HepG2 (cell line): ENCODE measurements around the gene TP63. TPM values are rescaled to one million over a fixed set of nuclear protein-coding genes. Genes with fewer than 3 reads are reported as not detected.

Experiments used
- ATAC-seq: fragments of 200-7000 bp; cut with Tn5 transposase; 3 replicates; pipeline ENCODE4 v1.9.1; 2020; ENCODE audit warnings: mild to moderate bottlenecking, moderate library complexity
- BruUV-seq: library from RNA; stranded (reverse); fragments of 400-500 nt; replicated peaks from 2 replicates; lab custom pipeline; 2021; lab: Mats Ljungman, UMichigan
- CTCF ChIA-PET: fragments of 300-600 bp; formaldehyde crosslinking; extraction: SDS; loops from one replicate; lab custom pipeline; 2021; ENCODE audit warnings: low total read pairs, inconsistent platforms, low intra/inter-chr PET ratio; lab: Yijun Ruan, JAX
- POLR2A ChIA-PET: fragments of 350-600 bp; sonication (Branson Sonifier 250); formaldehyde crosslinking; loops from one replicate; lab custom pipeline; 2020; ENCODE audit warnings: antibody characterized with exemption, inconsistent platforms; lab: Yijun Ruan, JAX
- DNase-seq: peaks from one replicate; pipeline ENCODE4 v3.0.0-alpha.2; 2015; ENCODE audit warnings: low spot score
- FAIRE-seq: peaks from 3 replicates; lab custom pipeline; 2011; peaks lifted over from hg19 to GRCh38; lab: Jason Lieb, UNC
- H2AFZ ChIP-seq: one replicate; pipeline ENCODE4 v1.6.1; 2011; ENCODE audit warnings: low read length, inconsistent platforms
- H3K27ac ChIP-seq: fragments of 300-600 bp; 3 replicates; pipeline ENCODE4 v1.8.0; 2011; ENCODE audit warnings: mixed run types, mild to moderate bottlenecking, mixed read lengths, low read length, inconsistent platforms; ENCODE audit not compliant: insufficient read depth; ENCODE audit errors: extremely low read length
- H3K27me3 ChIP-seq, 2 experiments: fragments of 200-600 bp in 1 of 2; 2 replicates in 1 of 2; 3 replicates in 1 of 2; pipeline versions ENCODE4 v1.6.0 to v1.8.0; 2011; ENCODE audit warnings: low read length in 2 of 2, mild to moderate bottlenecking in 2 of 2, moderate library complexity in 2 of 2, inconsistent platforms in 1 of 2; ENCODE audit not compliant: insufficient read depth in 2 of 2, control insufficient read depth in 1 of 2
- H3K36me3 ChIP-seq, 2 experiments: fragments of 200-600 bp in 1 of 2; replicated peaks in 1 of 2; 2 replicates in 1 of 2; 3 replicates in 1 of 2; pipeline versions ENCODE4 v1.5.1 to v1.8.0; 2011; ENCODE audit warnings: low read length in 2 of 2, inconsistent platforms in 1 of 2; ENCODE audit not compliant: insufficient read depth in 2 of 2, control insufficient read depth in 1 of 2
- H3K4me1 ChIP-seq: 2 replicates; pipeline ENCODE4 v1.5.1; 2012; ENCODE audit warnings: low read length, inconsistent platforms; ENCODE audit not compliant: insufficient read depth
- H3K4me2 ChIP-seq: 2 replicates; pipeline ENCODE4 v1.6.0; 2011; ENCODE audit warnings: low read depth, low read length, inconsistent platforms
- H3K4me3 ChIP-seq, 3 experiments: fragments of 200-600 bp in 1 of 3; sonication (generic), shearing (Covaris generic) in 1 of 3; replicated peaks in 1 of 3; 2 replicates each; pipeline ENCODE4 v1.5.1; 2011 to 2016; ENCODE audit warnings: low read length in 3 of 3, inconsistent platforms in 2 of 3, low read depth in 2 of 3, mild to moderate bottlenecking in 2 of 3, control low read depth in 1 of 3, mixed read lengths in 1 of 3; ENCODE audit not compliant: insufficient read depth in 1 of 3
- H3K79me2 ChIP-seq: one replicate; pipeline ENCODE4 v1.6.1; 2011; ENCODE audit warnings: low read length, inconsistent platforms; ENCODE audit not compliant: insufficient read depth
- H3K9ac ChIP-seq: 2 replicates; pipeline ENCODE4 v1.6.0; 2011; ENCODE audit warnings: mild to moderate bottlenecking, low read depth, low read length, inconsistent platforms; ENCODE audit not compliant: insufficient read depth
- H3K9me3 ChIP-seq: 2 replicates; pipeline ENCODE4 v1.5.1; 2012; ENCODE audit warnings: mild to moderate bottlenecking, low read length
- H4K20me1 ChIP-seq: 2 replicates; pipeline ENCODE4 v1.6.0; 2011; ENCODE audit warnings: inconsistent platforms, mild to moderate bottlenecking, low read length, moderate library complexity; ENCODE audit not compliant: insufficient read depth
- ATF6 ChIP-seq: sonication (generic); formaldehyde crosslinking; conservative IDR thresholded peaks from 2 replicates; pipeline ENCODE4 v1.4.0; 2020; ENCODE audit warnings: missing genetic modification reagents
- CHD2 ChIP-seq: IDR thresholded peaks from 2 replicates; pipeline ENCODE4 v1.6.1; 2011; ENCODE audit warnings: low read depth, low read length, improper control_type of control experiment
- EP300 ChIP-seq, 3 experiments: sonication (generic) in 1 of 3; formaldehyde crosslinking in 1 of 3; IDR thresholded peaks; 2 replicates each; pipeline versions ENCODE4 v1.5.1 to v1.6.1; 2011 to 2020; ENCODE audit warnings: low read depth in 2 of 3, low read length in 2 of 3, borderline replicate concordance in 1 of 3, improper control_type of control experiment in 1 of 3, mild to moderate bottlenecking in 1 of 3, missing genetic modification reagents in 1 of 3, moderate library complexity in 1 of 3
- GATAD2A ChIP-seq: IDR thresholded peaks from 2 replicates; pipeline ENCODE4 v1.6.1; 2016
- PHF8 ChIP-seq: sonication (generic); formaldehyde crosslinking; IDR thresholded peaks from 2 replicates; pipeline ENCODE4 v1.5.0; 2020; ENCODE audit warnings: missing genetic modification reagents
- POLR2A ChIP-seq, 2 experiments: IDR thresholded peaks; 2 replicates each; pipeline ENCODE4 v1.6.1; 2011; ENCODE audit warnings: low read depth in 2 of 2, low read length in 2 of 2, mild to moderate bottlenecking in 1 of 2, moderate library complexity in 1 of 2; ENCODE audit not compliant: insufficient read depth in 1 of 2
- PRMT3 ChIP-seq: sonication (generic); formaldehyde crosslinking; IDR thresholded peaks from 2 replicates; pipeline ENCODE4 v1.8.1; 2022; ENCODE audit warnings: low read depth, mild to moderate bottlenecking, moderate library complexity, missing genetic modification reagents, borderline replicate concordance
- TMF1 ChIP-seq: sonication (generic); formaldehyde crosslinking; IDR thresholded peaks from 2 replicates; pipeline ENCODE4 v1.8.1; 2022; ENCODE audit warnings: low read depth, missing genetic modification reagents
- TSC22D2 ChIP-seq: sonication (generic); formaldehyde crosslinking; IDR thresholded peaks from 2 replicates; pipeline ENCODE4 v1.5.1; 2020; ENCODE audit warnings: missing genetic modification reagents, mild to moderate bottlenecking, borderline replicate concordance
- UBTF ChIP-seq: sonication (generic); formaldehyde crosslinking; IDR thresholded peaks from 2 replicates; pipeline ENCODE4 v1.4.0; 2020; ENCODE audit warnings: mild to moderate bottlenecking, missing genetic modification reagents
- ZBED4 ChIP-seq: sonication (generic); formaldehyde crosslinking; IDR thresholded peaks from 2 replicates; pipeline ENCODE4 v1.4.0; 2020; ENCODE audit warnings: missing genetic modification reagents, borderline replicate concordance
- ZNF224 ChIP-seq: sonication (generic); formaldehyde crosslinking; IDR thresholded peaks from 2 replicates; pipeline ENCODE4 v1.5.0; 2020; ENCODE audit warnings: mild to moderate bottlenecking, missing genetic modification reagents
- ZNF30 ChIP-seq: sonication (generic); formaldehyde crosslinking; IDR thresholded peaks from 2 replicates; pipeline ENCODE4 v1.5.0; 2020; ENCODE audit warnings: mild to moderate bottlenecking, missing genetic modification reagents
- ZNF317 ChIP-seq: sonication (generic); formaldehyde crosslinking; IDR thresholded peaks from 2 replicates; pipeline ENCODE4 v1.5.0; 2020; ENCODE audit warnings: mild to moderate bottlenecking, missing genetic modification reagents
- ZNF652 ChIP-seq: IDR thresholded peaks from 2 replicates; pipeline ENCODE4 v1.6.1; 2016; ENCODE audit warnings: low read depth, borderline replicate concordance
- ZNF768 ChIP-seq: sonication (generic); formaldehyde crosslinking; IDR thresholded peaks from 2 replicates; pipeline ENCODE4 v1.4.0; 2020; ENCODE audit warnings: missing genetic modification reagents
- ZNF777 ChIP-seq: sonication (generic); formaldehyde crosslinking; IDR thresholded peaks from 2 replicates; pipeline ENCODE4 v1.4.0; 2020; ENCODE audit warnings: missing genetic modification reagents
- ZNF850 ChIP-seq: sonication (generic); formaldehyde crosslinking; conservative IDR thresholded peaks from 2 replicates; pipeline ENCODE4 v1.9.0; 2021; ENCODE audit warnings: mild to moderate bottlenecking, missing genetic modification reagents
- ZSCAN20 ChIP-seq: sonication (generic); formaldehyde crosslinking; IDR thresholded peaks from 2 replicates; pipeline ENCODE4 v1.4.0; 2020; ENCODE audit warnings: missing genetic modification reagents, mild to moderate bottlenecking, borderline replicate concordance
- WGBS: methylation state at CpG from one replicate; pipeline ENCODE4 v1.1.6; 2017; ENCODE audit warnings: low lambda C conversion rate; 5-methylcytosine and 5-hydroxymethylcytosine counted together
- in situ Hi-C: cut with HindIII; loops from 2 replicates; pipeline ENCODE4 v1.10.0; 2017; ENCODE audit warnings: low pct_unique_long_range_greater_than_20kb; ENCODE audit not compliant: extremely low pct_ligation_motif_present
- intact Hi-C: fragments of 100-400 bp; cut with micrococcal nuclease; formaldehyde crosslinking; loops from one replicate; pipeline ENCODE4 v1.10.0; 2022; ENCODE audit not compliant: unreplicated experiment
- polyA plus RNA-seq, 8 experiments: library from polyadenylated mRNA; depleted of rRNA in 3 of 8; stranded (reverse) in 7 of 8; unstranded in 1 of 8; fragments of >200 nt; fragmentation: Illumina TruSeq in 4 of 8; extraction: Trizol in 4 of 8; gene quantifications; 2 replicates each; pipeline versions ENCODE4 v1.2.1 to v1.2.3, GENCODE V29; 2011 to 2016; ENCODE audit warnings: low read depth in 4 of 8, missing spikeins in 1 of 8, mixed read lengths in 1 of 8; ENCODE audit not compliant: insufficient read depth in 1 of 8
- total RNA-seq, 5 experiments: library from RNA; depleted of rRNA; stranded (reverse); fragments of >200 nt; fragmentation: Illumina TruSeq; extraction: Trizol; gene quantifications; 2 replicates each; pipeline ENCODE4 v1.2.3, GENCODE V29; 2016; ENCODE audit warnings: low read depth in 1 of 5

The TP63 gene
- total and polyA plus RNA-seq, 2 of the 13 experiments (the other 11 are each of a cell fraction or from before 2014, with no cell fraction given), result not detected

GRCh38 chr3:189754356-189754755, 123.2 kb downstream of the TP63 start:
- H3K9me3 ChIP-seq, result no peaks in the 10 kb centered on the region
- 47% methylated on average over 2 of the region's 2 CpGs for WGBS
- FAIRE-seq (no peak), DNase-seq (no peak), ATAC-seq (no peak)
- no TSS peak for BruUV-seq
- no peaks in the 10 kb centered on the region for H3K4me1 ChIP-seq
- no peaks in the 10 kb centered on the region for H3K36me3 ChIP-seq
- in situ Hi-C loops (no loop called here), intact Hi-C loops (no loop called here)
- POLR2A ChIA-PET, result no interaction called here
- no peak for TF ChIP-seq ZNF30
- no peak for TF ChIP-seq CHD2
- TF ChIP-seq POLR2A (IDR thresholded peaks at IDR 0.05; ENCODE audit: insufficient read depth in 1 of 2, low read depth in 2 of 2, low read length in 2 of 2), result no peak
- TF ChIP-seq ZNF850 (CRISPR knock-in tag), result no peak
- no peak for TF ChIP-seq TMF1
- no peak for TF ChIP-seq ZNF224 (CRISPR knock-in tag)
- no peak for TF ChIP-seq ZNF768 (CRISPR knock-in tag)
- TF ChIP-seq ZNF317 (CRISPR knock-in tag), result no peak
- no peak for TF ChIP-seq GATAD2A (CRISPR knock-in tag)
- no peak for TF ChIP-seq EP300 (IDR thresholded peaks at IDR 0.05; ENCODE audit: low read depth in 2 of 2, low read length in 2 of 2)
- no peak for TF ChIP-seq EP300 (CRISPR knock-in tag; IDR thresholded peaks at IDR 0.05; ENCODE audit: borderline replicate concordance)
- TF ChIP-seq UBTF, result no peak
- no peak for TF ChIP-seq ZBED4 (CRISPR knock-in tag)
- no peak for TF ChIP-seq ATF6
- TF ChIP-seq TSC22D2 (CRISPR knock-in tag), result no peak
- no peak for TF ChIP-seq PHF8 (CRISPR knock-in tag)
- TF ChIP-seq ZNF777 (CRISPR knock-in tag), result no peak
- no peak for TF ChIP-seq PRMT3
- TF ChIP-seq ZNF652 (CRISPR knock-in tag), result no peak
- no peak for TF ChIP-seq ZSCAN20 (CRISPR knock-in tag)
- no peaks in the 10 kb centered on the region for H3K27me3 ChIP-seq
- H3K4me2 ChIP-seq, result no peak overlapping the region
- H3K4me3 ChIP-seq, result no peak overlapping the region
- no peak overlapping the region for H3K9ac ChIP-seq
- CTCF ChIA-PET, result no interaction called here
- no peak overlapping the region for H3K27ac ChIP-seq
- H4K20me1 ChIP-seq, result no peaks in the 10 kb centered on the region
- no peak overlapping the region for H2AFZ ChIP-seq
- no peaks in the 10 kb centered on the region for H3K79me2 ChIP-seq
